ENCODE results near the gene ICOS.

- TF ChIP-seq ISL1 (CRISPR knock-in tag; IDR thresholded peaks at IDR 0.05) (no peak), ARNTL (CRISPR knock-in tag; IDR thresholded peaks at IDR 0.05; ENCODE audit: borderline replicate concordance, low read depth) (no peak), RARB (CRISPR knock-in tag; IDR thresholded peaks at IDR 0.05) (no peak), PATZ1 (CRISPR knock-in tag; IDR thresholded peaks at IDR 0.05; ENCODE audit: borderline replicate concordance) (no peak), ZNF8 (CRISPR knock-in tag; IDR thresholded peaks at IDR 0.05) (no peak), ZFP30 (CRISPR knock-in tag; IDR thresholded peaks at IDR 0.05) (no peak)
- TF ChIP-seq, protein P1, sequence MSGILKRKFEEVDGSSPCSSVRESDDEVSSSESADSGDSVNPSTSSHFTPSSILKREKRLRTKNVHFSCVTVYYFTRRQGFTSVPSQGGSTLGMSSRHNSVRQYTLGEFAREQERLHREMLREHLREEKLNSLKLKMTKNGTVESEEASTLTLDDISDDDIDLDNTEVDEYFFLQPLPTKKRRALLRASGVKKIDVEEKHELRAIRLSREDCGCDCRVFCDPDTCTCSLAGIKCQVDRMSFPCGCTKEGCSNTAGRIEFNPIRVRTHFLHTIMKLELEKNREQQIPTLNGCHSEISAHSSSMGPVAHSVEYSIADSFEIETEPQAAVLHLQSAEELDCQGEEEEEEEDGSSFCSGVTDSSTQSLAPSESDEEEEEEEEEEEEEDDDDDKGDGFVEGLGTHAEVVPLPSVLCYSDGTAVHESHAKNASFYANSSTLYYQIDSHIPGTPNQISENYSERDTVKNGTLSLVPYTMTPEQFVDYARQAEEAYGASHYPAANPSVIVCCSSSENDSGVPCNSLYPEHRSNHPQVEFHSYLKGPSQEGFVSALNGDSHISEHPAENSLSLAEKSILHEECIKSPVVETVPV (CRISPR knock-in tag; IDR thresholded peaks at IDR 0.05) = no peak
Measured at GRCh38 chr2:203993560-203993959, 57.0 kb downstream of the ICOS start.

All from SK-N-SH treated with all-trans-retinoic acid at 6 μM for 48 hours (cell line).